ENCODE data around the gene ADM5. TPM values are rescaled to one million over a fixed set of nuclear protein-coding genes. Genes with fewer than 3 reads are reported as not detected.

ADM5 gene
- total RNA-seq, 1 donor from 2014 or later: 0.49 TPM

- H3K4me3 ChIP-seq: peak overlapping the region; percentile 67
- H3K9me3 ChIP-seq (replicated peaks): no peaks in the 10 kb centered on the region
- no peak for DNase-seq
- peaks cover 72% of the 10 kb centered on the region for H3K4me1 ChIP-seq
- intact Hi-C loops (cut with micrococcal nuclease): no loop called here
- H3K27ac ChIP-seq (replicated peaks): peak overlapping the region; percentile 81
- peaks cover 46% of the 10 kb centered on the region for H3K36me3 ChIP-seq
- peaks cover 11% of the 10 kb centered on the region for H3K27me3 ChIP-seq (ENCODE audit: low read depth)
- TF ChIP-seq, protein P1, sequence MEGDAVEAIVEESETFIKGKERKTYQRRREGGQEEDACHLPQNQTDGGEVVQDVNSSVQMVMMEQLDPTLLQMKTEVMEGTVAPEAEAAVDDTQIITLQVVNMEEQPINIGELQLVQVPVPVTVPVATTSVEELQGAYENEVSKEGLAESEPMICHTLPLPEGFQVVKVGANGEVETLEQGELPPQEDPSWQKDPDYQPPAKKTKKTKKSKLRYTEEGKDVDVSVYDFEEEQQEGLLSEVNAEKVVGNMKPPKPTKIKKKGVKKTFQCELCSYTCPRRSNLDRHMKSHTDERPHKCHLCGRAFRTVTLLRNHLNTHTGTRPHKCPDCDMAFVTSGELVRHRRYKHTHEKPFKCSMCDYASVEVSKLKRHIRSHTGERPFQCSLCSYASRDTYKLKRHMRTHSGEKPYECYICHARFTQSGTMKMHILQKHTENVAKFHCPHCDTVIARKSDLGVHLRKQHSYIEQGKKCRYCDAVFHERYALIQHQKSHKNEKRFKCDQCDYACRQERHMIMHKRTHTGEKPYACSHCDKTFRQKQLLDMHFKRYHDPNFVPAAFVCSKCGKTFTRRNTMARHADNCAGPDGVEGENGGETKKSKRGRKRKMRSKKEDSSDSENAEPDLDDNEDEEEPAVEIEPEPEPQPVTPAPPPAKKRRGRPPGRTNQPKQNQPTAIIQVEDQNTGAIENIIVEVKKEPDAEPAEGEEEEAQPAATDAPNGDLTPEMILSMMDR (IDR thresholded peaks at IDR 0.05; ENCODE audit: borderline replicate concordance): no peak
Measured at GRCh38 chr19:49688531-49689132, 762 bp upstream of the ADM5 start.

GRCh38 chr19:49690079-49690655 lies 773 bp downstream of the ADM5 start:
- H3K4me3 ChIP-seq: peak overlapping the region; percentile 67
- peaks cover 62% of the 10 kb centered on the region for H3K4me1 ChIP-seq
- DNase-seq: no peak
- intact Hi-C loops (cut with micrococcal nuclease): no loop called here
- no peaks in the 10 kb centered on the region for H3K9me3 ChIP-seq (replicated peaks)
- H3K27me3 ChIP-seq (ENCODE audit: low read depth): peaks cover 11% of the 10 kb centered on the region
- peak overlapping the region; percentile 81 for H3K27ac ChIP-seq (replicated peaks)
- peaks cover 30% of the 10 kb centered on the region for H3K36me3 ChIP-seq
- TF ChIP-seq, protein P1 (IDR thresholded peaks at IDR 0.05; ENCODE audit: borderline replicate concordance): peak; percentile 36

GRCh38 chr19:49690656-49691242 lies 1.4 kb downstream of the ADM5 start, which contains the start of gene CPT1C:
Gene CPT1C, plus strand, starts transcription at chr19:49691116. Its CDS starts 1,137 bp downstream, at chr19:49692253.
- no peaks in the 10 kb centered on the region for H3K9me3 ChIP-seq (replicated peaks)
- H3K36me3 ChIP-seq: peaks cover 24% of the 10 kb centered on the region
- TF ChIP-seq, protein P1 (IDR thresholded peaks at IDR 0.05; ENCODE audit: borderline replicate concordance): no peak
- intact Hi-C loops (cut with micrococcal nuclease): no loop called here
- peaks cover 57% of the 10 kb centered on the region for H3K4me1 ChIP-seq
- peak within 1 kb of the TSS; percentile 81 for H3K27ac ChIP-seq (replicated peaks)
- H3K27me3 ChIP-seq (ENCODE audit: low read depth): peaks cover 11% of the 10 kb centered on the region
- peak; percentile 83 for DNase-seq
- H3K4me3 ChIP-seq: peak within 1 kb of the TSS; percentile 67

- peak; percentile 68 for DNase-seq
- intact Hi-C loops (cut with micrococcal nuclease): no loop called here
- Histone ChIP-seq H3K27me3 (ENCODE audit: low read depth) (peaks cover 11% of the 10 kb centered on the region), H3K4me3 (peak overlapping the region; percentile 67), H3K27ac (replicated peaks) (peak overlapping the region; percentile 81), H3K4me1 (peaks cover 49% of the 10 kb centered on the region), H3K36me3 (peaks cover 17% of the 10 kb centered on the region), H3K9me3 (replicated peaks) (no peaks in the 10 kb centered on the region)
- TF ChIP-seq, protein P1 (IDR thresholded peaks at IDR 0.05; ENCODE audit: borderline replicate concordance): no peak
Measured at GRCh38 chr19:49691243-49692146, 2.1 kb downstream of the ADM5 start.

DNA sequence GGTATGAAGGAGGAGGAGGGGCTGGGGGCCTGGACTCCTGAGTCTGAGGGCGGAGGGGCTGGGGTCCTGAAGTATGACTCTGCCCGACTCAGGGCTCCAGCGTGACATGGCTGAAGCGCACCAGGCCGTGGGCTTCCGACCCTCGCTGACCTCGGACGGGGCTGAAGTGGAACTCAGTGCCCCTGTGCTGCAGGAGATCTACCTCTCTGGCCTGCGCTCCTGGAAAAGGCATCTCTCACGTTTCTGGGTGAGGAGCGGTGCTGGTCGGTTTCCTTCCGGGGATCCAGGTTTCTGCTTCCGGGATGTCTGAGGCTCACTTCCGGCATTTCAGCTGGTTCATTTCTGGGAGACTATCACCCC lies 2.7 kb downstream of the ADM5 start:
- Histone ChIP-seq H3K4me3 (no peak overlapping the region), H3K4me1 (peaks cover 45% of the 10 kb centered on the region), H3K27ac (replicated peaks) (no peak overlapping the region), H3K9me3 (replicated peaks) (no peaks in the 10 kb centered on the region), H3K36me3 (peaks cover 12% of the 10 kb centered on the region), H3K27me3 (ENCODE audit: low read depth) (peaks cover 11% of the 10 kb centered on the region)
- DNase-seq: no peak
- TF ChIP-seq, protein P1 (IDR thresholded peaks at IDR 0.05; ENCODE audit: borderline replicate concordance): no peak
- intact Hi-C loops (cut with micrococcal nuclease): no loop called here

Data from left ventricle myocardium inferior (tissue), 1 donor.